T-helper 1 cell (primary cell): ENCODE data around the gene MDK.

Experiments used
- DNase-seq, 5 donors: peaks; one replicate each; pipeline ENCODE4 v3.0.0-alpha.2; 2012 to 2020

Gene MDK

DNA sequence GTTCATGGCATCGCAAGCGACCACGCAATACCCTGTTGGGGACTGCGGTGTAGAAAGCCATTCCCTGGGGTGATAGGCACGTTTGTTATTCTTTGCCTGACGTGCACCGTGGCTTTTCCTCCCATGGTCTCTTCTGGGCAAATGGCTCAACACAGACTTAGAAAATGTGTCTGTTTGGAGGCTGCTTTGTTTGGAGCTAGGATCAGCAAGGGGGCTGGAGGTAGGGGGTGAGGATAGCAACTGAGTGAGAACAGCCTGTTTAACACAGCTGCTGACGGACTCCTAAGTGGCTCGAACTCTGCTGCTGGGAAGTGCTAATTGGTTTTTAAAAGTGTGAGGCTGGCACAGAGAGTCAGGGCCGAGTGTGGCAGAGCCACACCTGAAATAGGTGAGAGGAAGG lies 26.2 kb downstream of the MDK start:
- DNase-seq: no peak

GRCh38 chr11:46408407-46408986 lies 27.0 kb downstream of the MDK start:
- no peak for DNase-seq

DNA sequence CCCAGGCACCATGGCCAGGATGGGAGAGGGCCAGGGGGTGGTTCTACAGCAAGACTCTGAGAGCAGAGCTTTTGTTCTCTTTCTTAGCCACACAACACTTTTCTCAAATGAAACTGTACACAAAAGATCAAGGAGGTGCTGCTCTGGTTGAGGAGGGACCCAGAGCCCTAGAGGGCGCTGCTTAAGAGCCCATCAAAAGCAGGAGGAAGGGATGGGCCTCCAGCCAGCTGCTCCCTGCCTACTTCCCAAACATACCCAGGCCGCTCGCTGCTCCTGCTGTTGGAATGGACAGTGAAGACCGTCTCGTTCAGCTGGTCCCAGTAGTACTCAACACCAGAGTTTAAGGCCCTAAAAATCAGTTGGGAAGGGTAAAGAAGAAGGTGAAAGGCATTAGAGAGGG lies 28.6 kb downstream of the MDK start:
- DNase-seq: no peak

GRCh38 chr11:46413760-46414465 lies 32.4 kb downstream of the MDK start:
- DNase-seq: no peak

GRCh38 chr11:46414466-46414796 lies 33.0 kb downstream of the MDK start:
- no peak for DNase-seq

- no peak for DNase-seq
Measured at GRCh38 chr11:46414879-46415278, 33.4 kb downstream of the MDK start.

GRCh38 chr11:46417711-46418110 lies 36.2 kb downstream of the MDK start:
- DNase-seq: no peak

- DNase-seq: no peak
Measured at GRCh38 chr11:46418751-46419150, 37.3 kb downstream of the MDK start.

- no peak for DNase-seq
Measured at GRCh38 chr11:46420513-46420912, 39.0 kb downstream of the MDK start.

DNA sequence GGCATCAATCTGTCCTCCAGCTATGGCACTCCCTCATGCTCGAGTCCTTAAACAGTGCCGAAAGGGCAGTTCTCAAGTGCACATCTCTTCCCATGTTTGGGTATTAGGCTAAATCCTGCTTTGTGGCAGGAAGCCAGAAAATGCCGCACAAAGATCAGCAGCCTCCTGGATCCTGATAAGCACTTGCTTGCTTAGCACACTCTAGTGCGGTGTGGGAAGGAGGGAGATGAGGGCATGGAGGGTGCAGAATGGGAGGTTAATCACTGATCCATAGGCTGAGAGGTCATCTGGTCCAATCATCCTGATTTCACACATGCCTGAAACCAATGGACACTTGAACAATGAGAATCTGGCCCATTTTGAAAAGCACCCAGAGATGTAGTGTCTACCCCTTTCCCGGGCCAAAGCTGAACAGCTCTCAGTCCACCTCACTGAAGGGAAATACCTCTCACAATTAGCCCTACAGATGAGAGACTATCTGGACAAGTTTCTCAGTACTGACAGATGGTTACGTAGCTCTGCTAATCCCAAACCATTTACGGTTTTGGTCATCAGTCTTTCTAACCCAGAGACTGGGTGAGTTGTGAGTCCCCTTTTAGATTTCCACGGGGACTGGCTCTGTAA lies 39.9 kb downstream of the MDK start:
- no peak for DNase-seq

DNA sequence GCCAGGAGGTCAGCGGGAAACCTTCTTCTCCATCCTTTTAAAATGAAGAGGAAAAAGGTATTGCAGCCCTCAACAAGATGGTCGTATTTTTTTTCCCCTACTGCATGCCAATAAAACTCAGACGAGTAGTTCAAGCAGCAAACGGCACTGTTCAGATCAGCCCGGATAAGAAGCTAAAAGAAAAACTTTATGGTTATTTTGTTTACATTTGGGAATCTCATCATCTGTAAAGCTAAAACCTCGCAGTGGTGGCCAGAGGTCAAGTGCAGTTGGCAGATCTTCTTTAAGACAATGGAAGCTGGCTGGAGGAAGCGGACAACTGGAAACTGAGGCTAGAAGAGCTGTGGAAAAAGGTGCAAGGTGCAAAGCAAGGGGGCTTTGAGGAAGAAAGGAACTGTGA lies 41.1 kb downstream of the MDK start:
- DNase-seq: no peak

- DNase-seq: no peak
Measured at GRCh38 chr11:46426233-46426991, 44.9 kb downstream of the MDK start.

- no peak for DNase-seq
Measured at GRCh38 chr11:46427364-46427763, 45.9 kb downstream of the MDK start.

- no peak for DNase-seq
Measured at GRCh38 chr11:46429717-46430116, 48.2 kb downstream of the MDK start.

DNA sequence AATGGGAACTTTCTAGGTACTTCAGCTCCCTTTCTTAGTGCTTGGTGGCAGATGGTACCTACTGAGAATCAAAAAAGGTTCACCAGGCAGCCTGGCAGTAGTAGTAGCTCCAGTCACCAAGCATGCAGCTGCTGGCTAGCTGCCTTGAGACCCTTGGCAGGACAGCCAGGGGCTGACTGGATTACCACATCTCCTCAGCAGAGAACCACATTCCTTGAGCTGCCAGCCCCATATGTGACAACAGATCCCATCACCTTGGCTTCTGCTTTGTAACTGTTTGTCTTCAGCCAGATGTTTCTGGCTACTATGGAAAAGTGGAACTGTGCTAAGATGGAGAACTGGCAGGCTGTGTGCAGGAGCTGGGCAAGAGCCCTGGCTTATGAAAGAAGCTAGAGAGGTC lies 49.7 kb downstream of the MDK start:
- no peak for DNase-seq
